GM12865 (cell line): ENCODE data around the gene PLXNB3.
A peak's percentile ranks its signal among the peaks of the same experiment; 100 is the strongest.

ENCODE experiments used
- DNase-seq: peaks from one replicate; pipeline ENCODE4 v3.0.0; 2010; ENCODE audit warnings: low read depth
- H3K4me3 ChIP-seq: 2 replicates; pipeline ENCODE4 v1.5.1; 2011; ENCODE audit warnings: mild to moderate bottlenecking, low read depth, low read length, control low read depth
- CTCF ChIP-seq: IDR thresholded peaks from 2 replicates; pipeline ENCODE4 v1.5.1; 2011; ENCODE audit warnings: low read length, control low read depth, low read depth, inconsistent platforms; ENCODE audit not compliant: insufficient read depth; ENCODE audit errors: missing control alignments

PLXNB3 gene

GRCh38 chrX:153733651-153734240 lies 30.3 kb upstream of the PLXNB3 start:
- DNase-seq = no peak
- H3K4me3 ChIP-seq = no peak overlapping the region
- TF ChIP-seq CTCF = no peak

- DNase-seq = no peak
- TF ChIP-seq CTCF = no peak
- no peak overlapping the region for H3K4me3 ChIP-seq
Observed at GRCh38 chrX:153734871-153735270, 29.2 kb upstream of the PLXNB3 start.

- peak; percentile 44 for DNase-seq
- TF ChIP-seq CTCF = peak; percentile 18
Observed at GRCh38 chrX:153735274-153735673, 28.8 kb upstream of the PLXNB3 start.

GRCh38 chrX:153736071-153736820 lies 27.8 kb upstream of the PLXNB3 start:
- DNase-seq = no peak
- no peak for TF ChIP-seq CTCF
- no peak overlapping the region for H3K4me3 ChIP-seq

More at GRCh38 chrX:153735274-153735673, 28.8 kb upstream of the PLXNB3 start:
- H3K4me3 ChIP-seq = no peak overlapping the region

GRCh38 chrX:153736871-153737441 lies 27.1 kb upstream of the PLXNB3 start:
- no peak for DNase-seq
- TF ChIP-seq CTCF = no peak

GRCh38 chrX:153738056-153738605 lies 25.9 kb upstream of the PLXNB3 start:
- H3K4me3 ChIP-seq = no peak overlapping the region
- TF ChIP-seq CTCF = no peak
- DNase-seq = no peak

More at GRCh38 chrX:153736871-153737441, 27.1 kb upstream of the PLXNB3 start:
- no peak overlapping the region for H3K4me3 ChIP-seq
